ENCODE results near the gene QSOX1. TPM values are rescaled to one million over a fixed set of nuclear protein-coding genes. Genes with fewer than 3 reads are reported as not detected.

Gene QSOX1
- total and polyA plus RNA-seq, 9 of the 15 experiments (the other 6 are each of a cell fraction or from before 2014, with no cell fraction given): 4.0 to 53.1 (median 15.0) TPM

- POLR2A ChIA-PET: interaction anchor here (1.0 to 1.5 kb wide), 4 partner anchors 9 to 65 kb away, joined by 3 to 6 read pairs (median 4); no protein-coding TSS in a partner anchor
- ATAC-seq: no peak
- Histone ChIP-seq H3K9ac (ENCODE audit: insufficient read depth in 1 of 2, low read depth in 2 of 2, low read length in 2 of 2) (no peak overlapping the region), H3K27ac (ENCODE audit: extremely low read depth, low read depth, low read length) (no peak overlapping the region), H3K27me3 (ENCODE audit: control insufficient read depth in 2 of 2, insufficient read depth in 2 of 2, low read length in 2 of 2) (peaks cover 8 to 35% of the 10 kb centered on the region in 2 experiments; a peak in 4 of 5 replicates), H3K36me3 (ENCODE audit: control insufficient read depth, insufficient read depth, low read length) (no peaks in the 10 kb centered on the region), H3K4me2 (ENCODE audit: insufficient read depth, low read length) (no peak overlapping the region), H4K20me1 (replicated peaks; ENCODE audit: control insufficient read depth, insufficient read depth, low read length) (peaks cover 4% of the 10 kb centered on the region; the same call in 1 of the 2 replicates), H3K9me3 (replicated peaks; ENCODE audit: control insufficient read depth, insufficient read depth, low read depth, low read length) (no peaks in the 10 kb centered on the region), H3K9me1 (ENCODE audit: control insufficient read depth, insufficient read depth, low read length) (no peaks in the 10 kb centered on the region), H3K4me3 (no peak overlapping the region), H3K4me1 (replicated peaks in 1 of 2; ENCODE audit: control insufficient read depth in 2 of 2, insufficient read depth in 2 of 2, low read length in 2 of 2) (peaks cover 0 to 21% of the 10 kb centered on the region in 2 experiments; a peak in 3 of 5 replicates), H2AFZ (ENCODE audit: low read depth, low read length) (no peak overlapping the region), H3K79me2 (ENCODE audit: control insufficient read depth, insufficient read depth, low read length) (no peaks in the 10 kb centered on the region)
- intact Hi-C loops (cut with micrococcal nuclease): loop anchor here (1.0 to 5.0 kb wide), 5 partner anchors 63 to 231 kb away; no protein-coding TSS in a partner anchor
- in situ Hi-C loops (cut with MboI): loop anchor here (5.0 to 25.0 kb wide), 3 partner anchors 166 to 911 kb away; no protein-coding TSS in a partner anchor
- CTCF ChIA-PET (ENCODE audit: low intra/inter-chr PET ratio): interaction anchor here (0.5 to 4.2 kb wide), 10 partner anchors 11 to 1173 kb away, joined by 3 to 41 read pairs (median 5); no protein-coding TSS in a partner anchor
- DNase-seq (ENCODE audit: extremely low read depth in 1 of 4, low spot score in 3 of 4): no peak
- WGBS (ENCODE audit: insufficient coverage, low coverage, missing lambda C conversion rate): 9% methylated on average over 9 of the region's 9 CpGs
- no peak for FAIRE-seq
- BruUV-seq (replicated peaks): no TSS peak
- no peak for TF ChIP-seq PRPF4 (IDR thresholded peaks at IDR 0.05; ENCODE audit: insufficient read depth, low read depth, low read length, poor library complexity, severe bottlenecking)
- TF ChIP-seq NFE2L1 (tag; IDR thresholded peaks at IDR 0.05; ENCODE audit: borderline replicate concordance, low read depth): no peak
- no peak for TF ChIP-seq TGIF2 (CRISPR knock-in tag; IDR thresholded peaks at IDR 0.05)
- TF ChIP-seq CBFB (CRISPR knock-in tag; IDR thresholded peaks at IDR 0.05): no peak
- no peak for TF ChIP-seq MTA3 (IDR thresholded peaks at IDR 0.05; ENCODE audit: borderline replicate concordance)
- TF ChIP-seq TAF7 (tag; IDR thresholded peaks at IDR 0.05): no peak
- TF ChIP-seq ZNF212 (CRISPR knock-in tag; IDR thresholded peaks at IDR 0.05): no peak
- TF ChIP-seq NR3C1 (CRISPR knock-in tag; IDR thresholded peaks at IDR 0.05): no peak
- TF ChIP-seq ZNF583 (CRISPR knock-in tag; IDR thresholded peaks at IDR 0.05): no peak
- no peak for TF ChIP-seq CSDE1 (IDR thresholded peaks at IDR 0.05)
- no peak for TF ChIP-seq TEAD4 (IDR thresholded peaks at IDR 0.05; ENCODE audit: low read length)
- TF ChIP-seq TEAD4 (CRISPR knock-in tag; IDR thresholded peaks at IDR 0.05; ENCODE audit: borderline replicate concordance): no peak
- no peak for TF ChIP-seq ZNF518B (CRISPR knock-in tag; IDR thresholded peaks at IDR 0.05)
- TF ChIP-seq CREB3 (tag; conservative IDR thresholded peaks at IDR 0.05; ENCODE audit: low read depth): no peak
- TF ChIP-seq, protein P1, sequence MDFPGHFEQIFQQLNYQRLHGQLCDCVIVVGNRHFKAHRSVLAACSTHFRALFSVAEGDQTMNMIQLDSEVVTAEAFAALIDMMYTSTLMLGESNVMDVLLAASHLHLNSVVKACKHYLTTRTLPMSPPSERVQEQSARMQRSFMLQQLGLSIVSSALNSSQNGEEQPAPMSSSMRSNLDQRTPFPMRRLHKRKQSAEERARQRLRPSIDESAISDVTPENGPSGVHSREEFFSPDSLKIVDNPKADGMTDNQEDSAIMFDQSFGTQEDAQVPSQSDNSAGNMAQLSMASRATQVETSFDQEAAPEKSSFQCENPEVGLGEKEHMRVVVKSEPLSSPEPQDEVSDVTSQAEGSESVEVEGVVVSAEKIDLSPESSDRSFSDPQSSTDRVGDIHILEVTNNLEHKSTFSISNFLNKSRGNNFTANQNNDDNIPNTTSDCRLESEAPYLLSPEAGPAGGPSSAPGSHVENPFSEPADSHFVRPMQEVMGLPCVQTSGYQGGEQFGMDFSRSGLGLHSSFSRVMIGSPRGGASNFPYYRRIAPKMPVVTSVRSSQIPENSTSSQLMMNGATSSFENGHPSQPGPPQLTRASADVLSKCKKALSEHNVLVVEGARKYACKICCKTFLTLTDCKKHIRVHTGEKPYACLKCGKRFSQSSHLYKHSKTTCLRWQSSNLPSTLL (IDR thresholded peaks at IDR 0.05): no peak
Observed at GRCh38 chr1:180251526-180252305, 97.0 kb downstream of the QSOX1 start.

Data from K562 (cell line).